ENCODE results near the gene WWC2.
"Not testable (repeated sequence)": the region's sequence is repeated elsewhere in the genome, so short reads cannot be mapped to it uniquely, and the experiment has no call there.

Gene WWC2

DNA sequence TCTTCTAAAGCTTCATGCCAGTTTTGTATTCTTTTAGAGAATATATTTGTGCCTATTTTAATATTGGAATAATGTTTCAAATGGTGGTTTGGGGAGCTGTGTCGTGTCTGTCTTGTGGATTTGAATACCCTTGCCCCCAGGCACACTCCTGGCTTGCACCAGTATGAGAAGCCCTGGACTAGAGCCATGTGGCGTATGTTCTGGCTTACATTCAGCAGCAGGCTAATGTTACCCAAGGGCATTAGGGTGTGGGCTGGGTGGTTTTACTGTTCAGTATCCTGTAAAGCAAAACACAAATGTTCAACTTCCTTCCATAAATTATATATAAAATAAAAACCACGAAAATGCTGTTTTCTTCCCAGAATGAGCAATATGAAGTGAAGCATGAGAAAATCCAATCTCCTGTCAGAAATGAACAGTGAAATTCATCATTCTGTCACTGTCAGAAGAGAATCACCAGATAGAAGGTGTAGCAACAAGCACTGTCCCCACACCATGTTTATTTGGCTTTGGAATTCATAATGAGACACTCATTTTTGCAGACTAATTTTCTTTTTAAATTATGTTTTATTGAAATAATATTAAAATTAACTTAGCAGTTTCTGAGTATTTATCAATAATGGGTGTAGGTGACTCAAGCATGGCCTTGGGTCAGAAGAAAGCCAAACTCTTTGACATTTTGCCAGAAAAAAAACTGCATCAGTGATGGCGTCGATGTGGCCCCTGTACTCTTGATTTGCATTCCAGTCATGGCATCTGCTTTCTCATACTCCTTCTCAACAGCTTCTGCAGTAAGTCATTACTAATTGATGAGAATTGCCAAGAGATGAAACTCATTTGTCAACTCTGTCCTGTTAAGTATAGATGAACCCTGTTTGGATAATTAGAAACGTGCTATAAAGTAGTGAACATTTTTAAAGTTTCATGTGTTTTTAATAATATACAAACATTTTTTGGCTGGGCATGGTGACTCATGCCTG is 43.8 kb downstream of the WWC2 start:
- Histone ChIP-seq H3K36me3 (ENCODE audit: control insufficient read depth, insufficient read depth, low read length) (no peaks in the 10 kb centered on the region), H3K9ac (ENCODE audit: low read depth, low read length) (no peak overlapping the region), H3K27me3 (ENCODE audit: control insufficient read depth, insufficient read depth, low read length) (no peaks in the 10 kb centered on the region), H3K4me1 (ENCODE audit: control insufficient read depth, insufficient read depth, low read length) (peaks cover 40% of the 10 kb centered on the region), H3K27ac (ENCODE audit: low read depth, low read length) (no peak overlapping the region), H3K9me3 (ENCODE audit: control insufficient read depth, insufficient read depth, low read length) (no peaks in the 10 kb centered on the region), H3K4me3 (ENCODE audit: low read depth, low read length) (no peak overlapping the region)

DNA sequence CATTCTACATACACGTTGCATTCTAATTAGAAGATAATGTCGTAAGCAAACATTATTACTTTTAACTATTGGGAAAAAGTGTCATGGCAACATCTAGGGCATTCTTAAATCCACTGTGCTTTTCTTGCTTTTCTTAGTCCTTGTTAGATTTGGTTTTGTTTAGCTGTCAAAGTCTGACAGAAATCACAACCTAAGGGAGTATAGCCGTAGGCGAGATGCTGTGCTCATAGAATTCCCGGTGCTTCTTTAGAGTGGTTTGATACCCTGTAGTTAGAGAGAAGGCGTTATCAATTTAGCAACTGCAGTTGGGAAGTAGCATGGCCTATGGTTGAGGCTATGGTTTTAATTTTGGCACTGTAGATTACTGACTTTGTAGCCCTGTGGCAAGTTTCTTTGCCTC is 45.7 kb downstream of the WWC2 start:
- Histone ChIP-seq H3K27me3 (ENCODE audit: control insufficient read depth, insufficient read depth, low read length) (no peaks in the 10 kb centered on the region), H3K9me3 (ENCODE audit: control insufficient read depth, insufficient read depth, low read length) (no peaks in the 10 kb centered on the region), H3K36me3 (ENCODE audit: control insufficient read depth, insufficient read depth, low read length) (no peaks in the 10 kb centered on the region), H3K4me1 (ENCODE audit: control insufficient read depth, insufficient read depth, low read length) (peaks cover 33% of the 10 kb centered on the region), H3K9ac (ENCODE audit: low read depth, low read length) (no peak overlapping the region), H3K4me3 (ENCODE audit: low read depth, low read length) (no peak overlapping the region), H3K27ac (ENCODE audit: low read depth, low read length) (no peak overlapping the region)

DNA sequence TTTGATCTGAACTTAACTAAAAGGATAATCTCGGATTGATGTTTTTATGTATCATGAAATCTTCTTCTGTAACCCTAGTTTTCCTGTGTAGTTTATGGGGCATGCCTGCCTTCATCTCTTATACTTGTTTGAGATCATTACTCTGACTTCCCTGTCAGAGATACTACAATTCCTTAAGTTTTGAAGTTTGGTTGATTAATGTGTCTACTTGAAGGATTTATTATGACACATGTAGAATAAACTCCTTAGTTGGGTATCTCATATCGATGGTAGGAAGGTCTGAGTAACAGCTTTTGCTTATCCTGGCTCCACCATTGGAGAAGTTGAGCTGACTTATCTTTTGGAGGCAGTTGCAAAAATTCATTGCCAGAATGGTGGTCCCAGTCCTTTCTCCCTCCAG is 46.7 kb downstream of the WWC2 start:
- no peaks in the 10 kb centered on the region for H3K27me3 ChIP-seq (ENCODE audit: control insufficient read depth, insufficient read depth, low read length)
- no peaks in the 10 kb centered on the region for H3K36me3 ChIP-seq (ENCODE audit: control insufficient read depth, insufficient read depth, low read length)
- no peak overlapping the region for H3K9ac ChIP-seq (ENCODE audit: low read depth, low read length)
- no peak overlapping the region for H3K4me3 ChIP-seq (ENCODE audit: low read depth, low read length)
- peaks cover 28% of the 10 kb centered on the region for H3K4me1 ChIP-seq (ENCODE audit: control insufficient read depth, insufficient read depth, low read length)
- no peak overlapping the region for H3K27ac ChIP-seq (ENCODE audit: low read depth, low read length)
- no peaks in the 10 kb centered on the region for H3K9me3 ChIP-seq (ENCODE audit: control insufficient read depth, insufficient read depth, low read length)

DNA sequence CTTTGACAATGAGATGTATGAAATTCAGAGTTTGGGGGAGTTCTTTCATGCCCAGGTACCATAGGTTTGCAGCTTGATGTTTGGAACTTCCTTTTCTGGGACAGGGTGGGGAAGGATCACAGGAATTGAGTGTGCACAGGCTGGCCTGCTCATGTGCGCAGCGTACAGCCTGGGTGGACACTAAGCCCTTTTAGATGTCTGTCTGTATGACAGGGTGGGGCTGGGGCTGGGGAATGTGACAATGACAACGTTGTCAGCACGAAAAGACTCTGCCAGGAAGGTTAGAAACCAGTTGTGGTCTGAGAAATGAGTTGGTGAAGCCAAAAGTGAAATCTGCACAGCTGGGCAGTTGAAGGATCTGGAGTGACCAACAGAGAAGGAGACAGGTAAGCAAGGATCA is 47.4 kb downstream of the WWC2 start:
- Histone ChIP-seq H3K4me3 (ENCODE audit: low read depth, low read length) (no peak overlapping the region), H3K9me3 (ENCODE audit: control insufficient read depth, insufficient read depth, low read length) (no peaks in the 10 kb centered on the region), H3K27ac (ENCODE audit: low read depth, low read length) (no peak overlapping the region), H3K4me1 (ENCODE audit: control insufficient read depth, insufficient read depth, low read length) (peaks cover 28% of the 10 kb centered on the region), H3K27me3 (ENCODE audit: control insufficient read depth, insufficient read depth, low read length) (no peaks in the 10 kb centered on the region), H3K9ac (ENCODE audit: low read depth, low read length) (no peak overlapping the region), H3K36me3 (ENCODE audit: control insufficient read depth, insufficient read depth, low read length) (no peaks in the 10 kb centered on the region)

DNA sequence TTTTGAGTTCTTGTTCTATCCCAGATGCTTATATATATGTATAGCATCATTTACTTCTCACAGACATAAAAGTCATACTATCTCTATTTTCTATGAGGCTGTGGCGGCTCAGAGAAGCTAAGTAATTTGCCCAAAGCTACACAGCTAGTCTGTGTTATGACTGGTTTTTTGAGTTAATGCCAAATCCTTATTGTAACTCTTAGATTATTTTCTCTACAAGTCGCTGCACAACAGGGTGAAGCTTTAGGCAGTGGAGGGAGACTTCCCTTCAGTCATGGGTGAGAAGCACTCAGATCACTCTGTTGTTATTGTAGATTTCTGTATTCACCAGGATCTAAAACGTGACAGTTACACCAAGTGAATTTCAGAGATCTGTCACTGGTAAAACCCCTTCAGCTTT is 48.1 kb downstream of the WWC2 start:
- Histone ChIP-seq H3K9ac (ENCODE audit: low read depth, low read length) (no peak overlapping the region), H3K4me1 (ENCODE audit: control insufficient read depth, insufficient read depth, low read length) (peaks cover 28% of the 10 kb centered on the region), H3K27ac (ENCODE audit: low read depth, low read length) (no peak overlapping the region), H3K9me3 (ENCODE audit: control insufficient read depth, insufficient read depth, low read length) (no peaks in the 10 kb centered on the region), H3K36me3 (ENCODE audit: control insufficient read depth, insufficient read depth, low read length) (no peaks in the 10 kb centered on the region), H3K27me3 (ENCODE audit: control insufficient read depth, insufficient read depth, low read length) (no peaks in the 10 kb centered on the region), H3K4me3 (ENCODE audit: low read depth, low read length) (no peak overlapping the region)

DNA sequence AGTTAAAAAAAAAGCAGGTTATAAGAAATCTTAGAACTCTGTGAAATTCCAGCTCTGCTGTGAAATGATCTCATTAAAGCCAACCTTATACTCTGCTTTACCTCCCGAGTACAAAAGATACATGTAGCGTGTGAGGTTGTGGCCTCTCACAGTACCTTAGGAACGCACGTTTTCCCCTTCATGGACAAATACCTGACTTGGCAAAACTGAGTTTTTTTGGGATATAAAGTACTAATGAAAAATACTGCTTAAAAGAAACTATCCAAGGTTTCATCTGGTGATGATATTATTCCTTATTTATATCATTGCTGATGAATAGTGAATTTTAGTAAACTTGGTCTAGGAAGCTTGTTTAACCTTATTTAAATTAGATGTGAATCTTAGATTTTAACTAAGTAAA is 48.9 kb downstream of the WWC2 start:
- no peak overlapping the region for H3K9ac ChIP-seq (ENCODE audit: low read depth, low read length)
- H3K9me3 ChIP-seq (ENCODE audit: control insufficient read depth, insufficient read depth, low read length), result no peaks in the 10 kb centered on the region
- H3K4me3 ChIP-seq (ENCODE audit: low read depth, low read length), result no peak overlapping the region
- no peaks in the 10 kb centered on the region for H3K27me3 ChIP-seq (ENCODE audit: control insufficient read depth, insufficient read depth, low read length)
- no peak overlapping the region for H3K27ac ChIP-seq (ENCODE audit: low read depth, low read length)
- no peaks in the 10 kb centered on the region for H3K36me3 ChIP-seq (ENCODE audit: control insufficient read depth, insufficient read depth, low read length)
- H3K4me1 ChIP-seq (ENCODE audit: control insufficient read depth, insufficient read depth, low read length), result peaks cover 28% of the 10 kb centered on the region

DNA sequence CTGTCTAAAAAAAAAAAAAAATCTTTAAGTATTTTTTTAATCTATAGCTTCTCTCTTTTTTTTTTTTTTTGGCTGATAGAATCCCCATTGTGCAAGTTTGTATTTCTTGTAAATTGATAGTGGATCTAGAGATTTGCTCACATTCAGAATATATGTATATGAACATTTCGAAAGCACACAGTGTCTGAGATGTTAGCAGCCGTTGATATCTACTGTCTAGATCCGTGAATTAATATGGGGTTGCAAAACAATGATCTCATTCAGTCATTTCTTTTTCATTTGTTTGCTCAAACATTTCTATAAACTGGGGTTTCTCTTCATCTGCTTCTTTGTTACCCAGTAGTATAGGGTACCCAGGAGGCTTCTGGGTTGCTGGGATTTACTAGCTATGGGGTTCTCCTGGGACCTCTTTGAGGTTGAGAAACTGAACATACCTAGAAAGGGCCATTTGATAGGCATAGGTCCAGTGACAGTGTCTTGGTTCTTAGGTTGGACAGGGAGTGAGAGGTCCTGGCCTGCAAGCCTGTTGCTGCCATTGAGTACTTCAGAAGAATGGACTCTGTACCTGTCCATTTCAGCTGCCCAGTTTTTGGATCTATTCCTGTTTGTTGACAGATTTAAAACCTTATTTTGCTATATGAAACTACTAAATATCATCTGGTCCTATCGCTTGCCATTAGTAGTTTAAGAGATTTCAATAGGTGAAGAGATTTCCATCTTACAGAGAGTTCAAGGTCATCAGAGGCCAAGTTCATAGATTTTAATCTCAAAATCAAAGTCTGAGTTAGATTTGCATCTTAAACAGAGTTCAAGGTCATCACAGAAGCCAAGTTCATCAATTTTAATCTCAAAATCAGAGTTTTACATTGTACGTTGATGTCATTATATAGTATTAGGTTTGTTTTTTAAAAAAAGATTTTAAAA is 50.8 kb downstream of the WWC2 start:
- no peaks in the 10 kb centered on the region for H3K9me3 ChIP-seq (ENCODE audit: control insufficient read depth, insufficient read depth, low read length)
- no peak overlapping the region for H3K9ac ChIP-seq (ENCODE audit: low read depth, low read length)
- H3K27me3 ChIP-seq (ENCODE audit: control insufficient read depth, insufficient read depth, low read length), result no peaks in the 10 kb centered on the region
- H3K36me3 ChIP-seq (ENCODE audit: control insufficient read depth, insufficient read depth, low read length), result no peaks in the 10 kb centered on the region
- peaks cover 36% of the 10 kb centered on the region for H3K4me1 ChIP-seq (ENCODE audit: control insufficient read depth, insufficient read depth, low read length)
- no peak overlapping the region for H3K4me3 ChIP-seq (ENCODE audit: low read depth, low read length)
- H3K27ac ChIP-seq (ENCODE audit: low read depth, low read length), result no peak overlapping the region

DNA sequence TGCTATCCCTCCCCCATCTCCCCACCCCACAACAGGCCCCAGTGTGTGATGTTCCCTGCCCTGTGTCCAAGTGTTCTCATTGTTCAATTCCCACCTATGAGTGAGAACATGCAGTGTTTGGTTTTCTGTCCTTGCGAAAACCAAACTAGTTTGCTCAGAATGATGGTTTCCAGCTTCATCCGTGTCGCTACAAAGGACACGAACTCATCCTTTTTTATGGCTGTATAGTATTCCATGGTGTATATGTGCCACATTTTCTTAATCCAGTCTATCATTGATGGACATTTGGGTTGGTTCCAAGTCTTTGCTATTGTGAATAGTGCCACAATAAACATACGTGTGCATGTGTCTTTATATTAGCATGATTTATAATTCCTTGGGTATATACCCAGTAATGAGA is 51.6 kb downstream of the WWC2 start:
- not testable (repeated sequence) for H3K27me3 ChIP-seq (ENCODE audit: control insufficient read depth, insufficient read depth, low read length); H3K4me3 ChIP-seq (ENCODE audit: low read depth, low read length); H3K9me3 ChIP-seq (ENCODE audit: control insufficient read depth, insufficient read depth, low read length); H3K9ac ChIP-seq (ENCODE audit: low read depth, low read length); H3K27ac ChIP-seq (ENCODE audit: low read depth, low read length); H3K36me3 ChIP-seq (ENCODE audit: control insufficient read depth, insufficient read depth, low read length)
- peaks cover 32% of the 10 kb centered on the region for H3K4me1 ChIP-seq (ENCODE audit: control insufficient read depth, insufficient read depth, low read length)

DNA sequence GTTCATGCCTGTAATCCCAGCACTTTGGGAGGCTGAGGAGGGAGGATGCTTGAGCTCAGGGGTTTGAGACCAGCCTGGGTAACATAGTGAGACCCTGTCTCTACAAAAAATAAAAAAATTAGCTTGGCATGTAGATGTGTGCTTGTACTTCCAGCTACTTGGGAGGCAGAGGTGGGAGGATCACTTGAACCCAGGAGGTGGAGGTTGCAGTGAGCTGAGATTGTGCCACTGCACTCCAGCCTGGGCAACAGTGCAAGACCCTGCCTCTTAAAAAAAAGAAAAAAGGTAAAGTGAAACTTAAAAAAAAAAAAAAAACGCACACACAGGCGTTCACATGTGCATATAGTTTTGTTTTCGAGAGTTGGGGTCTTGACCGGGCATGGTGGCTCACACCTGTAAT is 53.2 kb downstream of the WWC2 start:
- H3K36me3 ChIP-seq (ENCODE audit: control insufficient read depth, insufficient read depth, low read length); H3K9me3 ChIP-seq (ENCODE audit: control insufficient read depth, insufficient read depth, low read length); H3K27ac ChIP-seq (ENCODE audit: low read depth, low read length); H3K4me3 ChIP-seq (ENCODE audit: low read depth, low read length); H3K9ac ChIP-seq (ENCODE audit: low read depth, low read length); H3K27me3 ChIP-seq (ENCODE audit: control insufficient read depth, insufficient read depth, low read length): not testable (repeated sequence)
- peaks cover 26% of the 10 kb centered on the region for H3K4me1 ChIP-seq (ENCODE audit: control insufficient read depth, insufficient read depth, low read length)

DNA sequence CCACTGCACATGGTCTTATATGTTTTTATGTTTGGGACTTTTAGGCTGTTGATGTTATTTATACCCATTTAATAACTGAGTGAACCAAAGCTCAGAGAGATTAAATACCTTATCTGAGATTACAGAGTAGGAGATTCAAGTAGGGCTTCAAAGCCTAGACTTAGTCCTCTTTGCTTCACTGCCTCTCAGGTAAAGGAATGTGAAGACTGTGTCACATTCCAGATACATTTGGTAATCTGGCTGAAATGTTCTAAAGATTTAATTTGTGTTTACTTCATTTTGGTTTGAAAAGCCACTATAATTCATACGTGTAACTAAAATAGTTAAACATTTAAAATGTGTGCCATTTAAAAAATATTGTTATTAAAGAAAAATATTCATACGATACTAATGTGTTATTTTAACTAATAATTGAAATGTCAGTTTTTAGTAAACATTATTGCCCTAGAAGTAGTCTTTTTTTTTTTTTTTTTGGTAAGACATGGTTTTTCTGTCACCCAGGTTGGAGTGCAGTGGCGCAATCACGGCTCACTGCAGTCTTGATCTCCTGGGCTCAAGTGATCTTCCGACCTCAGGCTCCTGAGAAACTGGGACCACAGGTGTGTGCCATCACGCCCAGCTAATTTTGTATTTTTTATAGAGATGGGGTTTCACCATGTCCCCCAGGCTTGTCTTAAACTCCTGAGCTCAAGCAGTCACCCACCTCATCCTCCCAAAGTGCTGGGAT is 54.3 kb downstream of the WWC2 start:
- H3K27me3 ChIP-seq (ENCODE audit: control insufficient read depth, insufficient read depth, low read length), result no peaks in the 10 kb centered on the region
- no peaks in the 10 kb centered on the region for H3K9me3 ChIP-seq (ENCODE audit: control insufficient read depth, insufficient read depth, low read length)
- H3K9ac ChIP-seq (ENCODE audit: low read depth, low read length), result no peak overlapping the region
- no peaks in the 10 kb centered on the region for H3K36me3 ChIP-seq (ENCODE audit: control insufficient read depth, insufficient read depth, low read length)
- H3K4me3 ChIP-seq (ENCODE audit: low read depth, low read length), result no peak overlapping the region
- no peak overlapping the region for H3K27ac ChIP-seq (ENCODE audit: low read depth, low read length)
- peaks cover 22% of the 10 kb centered on the region for H3K4me1 ChIP-seq (ENCODE audit: control insufficient read depth, insufficient read depth, low read length)

All from HUES48 (cell line).